Forelimb muscle (tissue), 1 donor: ENCODE data around the gene ETV6. TPM values are rescaled to one million over a fixed set of nuclear protein-coding genes. Genes with fewer than 3 reads are reported as not detected.

Experiments used
- DNase-seq: peaks from one replicate; pipeline ENCODE4 v3.0.0-alpha.2; 2013; ENCODE audit warnings: low read depth
- polyA plus RNA-seq: library from polyadenylated mRNA; unstranded; fragments of 120-200 nt; gene quantifications from one replicate; pipeline ENCODE4 v1.2.1, GENCODE V29; 2013; ENCODE audit not compliant: insufficient read length

The ETV6 gene
- polyA plus RNA-seq, 1 donor: 10.9 TPM

GRCh38 chr12:11917501-11917900 lies 268.0 kb downstream of the ETV6 start:
- no peak for DNase-seq

DNA sequence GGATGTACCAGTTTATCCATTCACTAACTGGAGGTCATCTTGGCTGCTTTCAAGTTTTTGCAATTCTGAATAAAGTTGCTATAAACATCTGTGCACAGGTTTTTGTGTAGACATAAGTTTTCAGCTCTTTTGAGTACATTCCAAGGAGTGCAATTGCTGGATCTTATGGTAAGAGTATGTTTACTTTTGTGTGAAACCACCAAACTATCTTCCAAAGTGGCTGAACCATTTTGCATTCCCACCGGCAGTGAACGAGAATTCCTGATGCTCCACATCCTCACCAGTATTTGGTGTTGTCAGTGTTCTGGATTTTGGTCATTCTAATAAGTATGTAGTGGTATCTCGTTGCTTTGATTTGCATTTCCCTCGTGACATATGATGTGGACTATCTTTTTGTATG lies 270.8 kb downstream of the ETV6 start:
- no peak for DNase-seq

- no peak for DNase-seq
These were observed 272.9 kb downstream of the ETV6 start for GRCh38 chr12:11922361-11922760.

DNA sequence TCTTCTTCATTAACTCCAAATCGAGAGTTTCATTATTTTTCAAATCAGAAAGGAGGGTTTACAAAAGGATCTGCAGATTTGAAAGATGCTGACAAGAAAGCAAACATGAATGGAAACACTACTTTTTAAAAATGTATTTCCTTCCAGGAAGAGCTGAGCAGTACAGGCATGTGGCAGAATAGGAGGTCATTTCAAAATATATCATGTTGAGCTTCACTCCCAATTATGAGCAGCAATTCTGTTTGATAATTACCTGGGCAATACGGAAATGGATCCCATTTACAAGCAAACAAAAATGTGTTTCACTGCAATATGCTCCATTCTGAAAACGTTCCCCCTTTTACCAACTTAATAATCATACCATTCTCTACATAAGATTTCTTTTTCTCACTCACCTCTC lies 273.6 kb downstream of the ETV6 start:
- no peak for DNase-seq

DNA sequence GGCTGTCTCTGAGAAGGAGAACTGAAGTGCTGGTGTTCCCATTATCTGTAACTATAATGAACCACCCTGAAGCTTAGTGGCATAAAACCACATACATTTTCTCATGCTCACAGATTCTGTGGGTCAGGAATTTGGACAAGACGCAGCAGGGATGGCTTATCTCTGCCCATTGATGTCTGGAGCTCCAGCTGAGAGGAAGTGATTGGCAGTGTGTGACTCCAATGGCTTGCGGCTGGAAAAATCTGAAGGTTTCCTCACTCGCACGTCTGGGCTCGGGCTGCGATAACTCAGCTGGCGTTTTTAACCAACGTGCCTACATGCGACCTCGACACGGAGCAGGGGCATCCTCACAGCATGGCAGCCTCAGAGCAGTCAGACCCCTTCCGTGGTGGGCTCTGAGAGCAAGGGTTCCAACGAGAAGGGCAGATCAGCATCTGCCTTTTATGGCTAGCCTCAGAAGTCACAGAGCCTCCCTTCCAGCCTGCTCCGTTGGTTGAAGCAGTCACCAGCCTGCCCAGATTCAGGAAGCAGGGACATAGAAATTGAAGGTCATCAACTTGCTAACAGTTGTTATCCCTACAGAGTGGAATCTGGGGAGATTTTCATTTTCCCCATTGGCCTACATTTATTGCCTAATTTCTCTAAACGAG lies 277.9 kb downstream of the ETV6 start:
- no peak for DNase-seq

DNA sequence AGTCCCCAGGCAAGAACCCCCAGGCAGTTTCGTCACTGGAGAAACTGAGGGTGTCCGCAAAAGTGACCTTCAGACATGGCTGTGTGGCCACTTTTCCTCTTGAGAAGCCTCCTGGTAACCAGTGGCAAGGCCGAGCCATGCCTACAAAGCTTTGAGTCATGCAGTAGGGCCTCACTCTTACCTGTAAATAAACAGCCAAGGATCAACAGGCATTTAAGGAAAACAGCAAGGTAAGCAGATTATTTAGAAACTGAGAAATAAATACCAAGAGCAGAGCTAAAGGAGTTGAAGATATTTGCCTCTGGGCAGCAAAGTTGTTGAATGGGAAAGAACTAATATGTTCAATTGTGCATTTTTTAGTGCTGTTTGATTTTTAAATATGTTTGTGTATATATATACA lies 280.2 kb downstream of the ETV6 start:
- DNase-seq: no peak

DNA sequence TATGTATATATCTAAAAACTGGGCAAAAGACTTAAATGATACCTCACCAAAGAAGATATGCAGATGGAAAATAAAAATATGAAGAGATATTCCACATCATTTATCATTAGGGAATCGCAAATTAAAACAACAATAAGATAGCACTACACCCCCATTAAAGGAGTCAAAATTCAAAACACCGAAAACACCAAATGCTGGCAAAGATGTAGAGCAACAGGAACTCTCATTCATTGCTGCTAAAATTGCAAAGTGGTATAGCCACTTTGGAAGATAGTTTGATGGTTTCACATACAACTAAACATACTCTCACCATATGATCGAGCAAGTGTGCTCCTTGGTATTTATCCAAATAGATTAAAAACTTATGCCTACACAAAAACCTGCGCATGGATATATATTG lies 289.7 kb downstream of the ETV6 start:
- DNase-seq: no peak

DNA sequence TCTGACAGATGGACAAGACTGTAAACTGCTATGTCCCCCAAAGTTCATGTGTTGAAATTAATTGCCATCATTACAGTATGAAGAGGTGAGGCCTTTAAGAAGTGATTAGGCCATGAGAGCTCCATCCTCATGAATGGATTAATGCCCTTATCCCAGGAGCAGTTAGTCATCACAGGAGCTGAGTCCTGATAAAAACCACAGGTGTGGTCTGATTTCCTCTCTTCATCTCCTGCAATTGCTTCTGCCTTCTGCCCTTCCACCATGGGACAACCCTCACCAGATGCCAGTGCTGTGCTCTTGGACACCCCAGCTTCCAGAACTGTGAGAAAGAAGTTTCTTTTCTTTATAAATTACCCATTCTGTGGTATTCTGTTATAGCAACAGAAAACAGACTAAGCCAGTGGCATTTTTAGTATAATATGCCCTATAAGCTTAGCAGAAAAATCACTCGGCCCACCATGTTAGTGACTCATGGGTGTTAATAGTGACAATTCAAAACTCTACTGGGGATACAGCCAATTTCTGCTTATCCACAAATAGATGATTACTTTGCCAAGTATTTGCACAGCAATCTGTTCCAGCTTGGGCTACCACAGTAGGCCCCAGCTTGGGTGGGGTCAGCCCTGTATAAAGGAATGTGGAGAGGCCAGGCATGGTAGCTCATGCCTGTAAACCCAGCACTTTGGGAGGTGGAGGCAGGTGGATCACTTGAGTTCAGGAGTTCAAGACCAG lies 292.3 kb downstream of the ETV6 start:
- DNase-seq: no peak

GRCh38 chr12:11943919-11944700 lies 294.6 kb downstream of the ETV6 start:
- no peak for DNase-seq
